Measurements from ENCODE around the gene DTNA.

DNA sequence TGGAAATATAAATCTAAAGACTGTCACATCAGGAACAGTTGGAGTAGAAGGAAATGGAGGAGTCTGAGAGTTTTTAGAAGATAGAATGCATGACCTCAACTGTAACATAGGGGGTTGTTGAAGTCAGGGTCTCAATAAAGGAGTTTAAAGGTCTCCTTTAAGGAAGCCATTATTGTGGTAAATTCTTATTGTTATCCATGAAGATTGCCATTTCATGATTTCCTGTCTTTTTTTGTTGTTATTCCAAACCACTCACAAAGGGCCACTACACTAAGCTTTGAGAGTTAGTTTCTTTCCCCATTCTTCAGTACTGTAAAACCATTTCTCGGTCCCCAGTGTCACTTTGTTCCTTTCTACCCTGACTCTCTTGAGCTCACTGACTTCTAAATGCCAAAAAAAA is 134.0 kb downstream of the DTNA start:
- TF ChIP-seq, protein P1, sequence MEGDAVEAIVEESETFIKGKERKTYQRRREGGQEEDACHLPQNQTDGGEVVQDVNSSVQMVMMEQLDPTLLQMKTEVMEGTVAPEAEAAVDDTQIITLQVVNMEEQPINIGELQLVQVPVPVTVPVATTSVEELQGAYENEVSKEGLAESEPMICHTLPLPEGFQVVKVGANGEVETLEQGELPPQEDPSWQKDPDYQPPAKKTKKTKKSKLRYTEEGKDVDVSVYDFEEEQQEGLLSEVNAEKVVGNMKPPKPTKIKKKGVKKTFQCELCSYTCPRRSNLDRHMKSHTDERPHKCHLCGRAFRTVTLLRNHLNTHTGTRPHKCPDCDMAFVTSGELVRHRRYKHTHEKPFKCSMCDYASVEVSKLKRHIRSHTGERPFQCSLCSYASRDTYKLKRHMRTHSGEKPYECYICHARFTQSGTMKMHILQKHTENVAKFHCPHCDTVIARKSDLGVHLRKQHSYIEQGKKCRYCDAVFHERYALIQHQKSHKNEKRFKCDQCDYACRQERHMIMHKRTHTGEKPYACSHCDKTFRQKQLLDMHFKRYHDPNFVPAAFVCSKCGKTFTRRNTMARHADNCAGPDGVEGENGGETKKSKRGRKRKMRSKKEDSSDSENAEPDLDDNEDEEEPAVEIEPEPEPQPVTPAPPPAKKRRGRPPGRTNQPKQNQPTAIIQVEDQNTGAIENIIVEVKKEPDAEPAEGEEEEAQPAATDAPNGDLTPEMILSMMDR (IDR thresholded peaks at IDR 0.05) = no peak
- TF ChIP-seq POLR2A (IDR thresholded peaks at IDR 0.05) = no peak

Measured in Peyer's patch (tissue), 4 donors.